Fibroblast of the conjunctiva (primary cell): ENCODE measurements around the gene LMX1B.
A peak's percentile ranks its signal among the peaks of the same experiment; 100 is the strongest.
"Not testable (repeated sequence)": the region's sequence is repeated elsewhere in the genome, so short reads cannot be mapped to it uniquely, and the experiment has no call there.

Experiments
- DNase-seq: peaks from one replicate; pipeline ENCODE4 v3.0.0-alpha.2; 2010; ENCODE audit warnings: low read depth

LMX1B gene

DNA sequence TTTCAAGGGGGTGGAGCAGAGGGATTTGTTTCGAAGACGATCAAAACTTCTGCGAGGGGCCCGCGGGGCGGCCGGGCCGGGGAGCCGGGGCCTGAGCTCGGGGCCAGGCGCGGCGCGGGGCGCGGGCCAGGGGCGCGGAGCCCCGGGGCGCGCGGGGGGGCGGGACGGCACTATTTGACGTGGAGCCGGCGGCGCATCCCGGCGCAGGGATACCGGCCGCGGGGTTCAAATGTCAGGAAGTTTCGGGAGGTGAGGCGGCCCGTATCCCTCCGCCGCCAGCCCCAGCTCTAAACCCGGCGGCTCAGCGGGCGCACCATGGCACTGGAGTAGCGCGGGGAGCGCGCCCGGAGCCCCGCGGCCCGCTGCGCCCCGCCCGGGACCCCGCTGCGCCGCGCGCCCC is at the start of gene LMX1B:
Gene LMX1B (plus strand): TSS at position 278 of the 400 bp plus-strand sequence. CDS start 522 bp downstream, outside the sequence.
- peak; percentile 22 for DNase-seq

DNA sequence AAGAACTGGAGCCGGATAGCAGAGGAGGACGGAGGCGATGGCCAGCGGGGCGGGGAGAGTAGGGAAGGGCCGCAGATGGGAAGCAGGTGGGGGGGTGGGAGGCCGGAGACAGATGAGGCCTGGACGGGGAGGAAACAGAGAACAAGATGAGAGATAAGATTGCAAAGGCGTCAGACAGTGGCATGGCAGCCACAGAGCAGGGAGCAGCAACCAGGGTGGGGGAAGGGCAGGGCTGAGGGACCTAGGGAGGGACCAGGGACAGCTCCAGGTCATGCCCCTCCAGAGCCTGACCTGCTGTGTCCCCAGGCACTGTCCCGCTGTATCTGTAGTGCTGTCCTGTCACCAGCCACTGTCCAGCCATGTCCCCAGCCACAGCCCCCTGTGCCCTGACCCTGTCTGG is 49.6 kb upstream of the LMX1B start:
- DNase-seq, result no peak

DNA sequence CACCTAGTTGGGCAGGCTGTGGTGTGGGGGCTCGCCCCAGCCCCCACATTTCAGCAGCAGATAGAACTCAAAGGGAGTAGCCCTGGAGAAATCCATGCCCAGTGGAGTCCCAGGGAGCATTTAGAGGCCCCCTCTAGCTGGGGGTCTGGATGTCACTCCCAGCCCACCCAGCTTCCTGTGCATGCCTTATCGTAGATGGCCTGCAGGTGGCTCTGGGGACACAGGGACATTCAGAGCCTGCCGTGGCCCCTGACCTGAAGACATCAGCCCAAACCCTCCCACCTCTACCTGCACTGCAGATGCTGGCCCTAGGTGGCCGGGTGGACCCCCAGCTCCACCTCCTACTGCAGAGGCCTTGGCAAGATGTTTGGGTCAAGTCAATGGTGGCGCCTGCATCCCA is 49.0 kb upstream of the LMX1B start:
- no peak for DNase-seq

DNA sequence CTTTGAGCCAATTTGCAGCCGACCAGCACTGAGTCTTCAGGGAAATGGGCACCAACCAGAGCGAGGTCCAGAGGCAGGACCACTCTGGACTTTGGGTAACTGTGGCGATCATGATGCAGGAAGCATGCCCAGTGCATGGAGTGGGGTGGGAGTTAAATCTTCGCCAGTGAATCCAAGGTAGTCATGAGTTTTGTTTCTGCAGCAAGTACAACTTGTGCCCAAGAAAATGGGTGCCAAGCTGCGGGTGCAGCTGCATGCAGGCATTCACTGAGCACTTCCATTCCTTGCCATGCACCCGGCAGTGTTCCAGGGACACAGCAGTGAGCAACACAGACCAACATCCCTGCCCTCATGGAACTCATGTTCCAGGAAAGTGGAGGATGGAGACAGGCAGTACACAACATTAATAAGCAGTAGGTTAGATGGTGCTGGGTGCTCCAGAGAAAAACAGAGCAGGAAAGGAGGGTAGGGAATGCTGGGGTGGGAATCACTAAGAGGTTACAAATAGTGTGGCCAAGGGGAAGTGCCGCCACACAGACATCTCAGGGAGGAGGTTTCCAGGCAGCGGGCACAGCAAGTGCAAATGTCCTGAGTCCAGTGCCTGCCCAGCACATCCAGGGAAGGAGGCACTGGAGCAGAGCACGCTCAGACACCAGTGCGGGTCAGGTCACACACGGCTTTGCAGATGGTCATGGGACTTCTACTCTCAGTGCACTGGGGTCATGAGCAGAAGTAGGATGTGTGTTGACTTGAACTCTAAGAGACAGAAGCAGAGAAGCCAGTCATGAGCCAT is 48.2 kb upstream of the LMX1B start:
- DNase-seq, result no peak

DNA sequence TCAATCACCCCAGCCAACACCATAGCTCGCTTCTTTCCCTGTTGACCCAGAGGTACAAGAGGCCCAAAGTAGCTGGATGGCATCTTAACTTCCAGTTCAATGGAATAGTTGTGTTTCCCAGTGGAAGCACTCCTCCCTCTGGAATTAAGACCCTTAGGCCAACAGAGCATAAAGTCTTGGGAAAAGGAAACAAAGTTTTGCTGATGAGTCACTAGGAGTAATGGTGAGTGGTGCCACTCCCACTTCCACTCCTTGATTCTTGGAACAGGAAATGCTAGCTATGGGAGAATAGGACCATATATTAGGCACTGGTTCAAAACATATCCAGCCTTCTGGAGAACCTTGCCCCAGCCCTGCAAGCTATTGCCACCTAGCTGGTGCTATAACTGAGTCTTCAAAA is 44.7 kb upstream of the LMX1B start:
- no peak for DNase-seq

DNA sequence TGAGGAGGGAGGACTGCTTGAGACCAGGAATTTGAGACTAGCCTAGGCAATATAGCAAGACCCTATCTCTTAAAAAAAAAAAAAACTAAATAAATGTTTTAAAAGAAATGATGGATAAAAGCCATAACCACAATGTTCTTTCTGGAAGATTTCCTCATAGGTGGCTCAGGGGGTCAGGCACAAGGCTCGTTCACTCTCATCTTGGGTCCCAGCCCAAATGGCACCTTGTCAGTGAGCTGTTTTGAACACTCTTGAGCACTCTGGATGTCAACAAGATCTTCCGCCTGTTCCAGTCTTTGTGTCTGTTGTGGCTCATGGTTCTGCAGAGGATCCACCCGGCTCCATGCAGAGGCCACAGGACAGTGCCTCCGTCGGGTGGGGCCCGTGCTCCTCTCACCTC is 35.7 kb upstream of the LMX1B start:
- DNase-seq, result no peak

DNA sequence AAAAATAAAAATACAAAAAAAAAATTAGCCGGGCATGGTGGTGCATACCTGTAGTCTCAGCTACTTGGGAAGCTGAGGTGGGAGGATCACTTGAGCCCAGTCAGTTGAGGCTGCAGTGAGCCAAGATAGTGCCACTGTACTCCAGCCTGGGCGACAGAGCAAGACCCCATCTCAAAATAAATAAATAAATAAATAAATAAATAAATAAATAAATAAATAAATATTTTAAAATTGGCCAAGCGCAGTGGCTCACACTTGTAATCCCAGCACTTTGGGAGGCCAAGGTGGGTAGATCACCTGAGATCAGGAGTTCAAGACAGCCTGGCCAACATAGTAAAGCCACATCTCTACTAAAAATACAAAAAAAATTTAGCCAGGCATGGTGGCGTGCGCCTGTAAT is 33.4 kb upstream of the LMX1B start:
- not testable (repeated sequence) for DNase-seq

DNA sequence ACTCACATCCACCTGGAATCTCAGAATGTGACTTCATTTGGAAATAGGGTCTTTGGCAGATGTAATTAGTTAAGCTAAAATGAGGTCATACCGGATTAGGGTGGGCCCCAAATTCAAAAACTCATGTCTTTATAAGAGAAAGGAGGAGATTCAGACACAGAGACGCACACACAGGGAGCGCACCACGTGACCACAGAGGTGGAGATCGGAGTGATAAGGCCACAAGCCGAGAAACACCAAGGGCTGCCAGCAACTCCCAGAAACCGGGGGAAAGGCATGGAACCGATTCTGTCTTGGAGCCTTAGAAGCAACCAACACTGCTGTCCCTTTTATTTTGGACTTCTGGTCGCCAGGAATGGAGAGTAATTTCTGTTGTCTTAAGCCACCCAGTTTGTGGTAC is 31.8 kb upstream of the LMX1B start:
- DNase-seq, result no peak

DNA sequence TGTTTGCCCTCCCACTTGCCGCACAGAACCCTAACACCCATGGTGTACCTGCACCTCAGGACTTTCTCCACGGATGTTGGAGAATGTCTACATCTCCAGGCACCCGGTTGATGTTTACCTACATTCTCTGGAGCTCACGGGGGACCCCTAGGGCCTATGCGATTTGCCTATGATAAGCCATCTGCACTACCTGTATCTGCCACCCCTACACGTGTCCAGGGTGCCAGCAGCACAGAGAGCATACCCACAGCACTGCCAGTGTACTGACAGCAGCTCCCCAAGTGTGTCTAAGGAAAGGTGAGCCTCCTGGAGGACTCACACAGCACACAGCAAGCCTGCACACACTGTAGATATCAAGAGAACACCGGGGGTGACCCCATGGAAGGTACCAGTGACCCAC is 31.3 kb upstream of the LMX1B start:
- DNase-seq, result no peak

DNA sequence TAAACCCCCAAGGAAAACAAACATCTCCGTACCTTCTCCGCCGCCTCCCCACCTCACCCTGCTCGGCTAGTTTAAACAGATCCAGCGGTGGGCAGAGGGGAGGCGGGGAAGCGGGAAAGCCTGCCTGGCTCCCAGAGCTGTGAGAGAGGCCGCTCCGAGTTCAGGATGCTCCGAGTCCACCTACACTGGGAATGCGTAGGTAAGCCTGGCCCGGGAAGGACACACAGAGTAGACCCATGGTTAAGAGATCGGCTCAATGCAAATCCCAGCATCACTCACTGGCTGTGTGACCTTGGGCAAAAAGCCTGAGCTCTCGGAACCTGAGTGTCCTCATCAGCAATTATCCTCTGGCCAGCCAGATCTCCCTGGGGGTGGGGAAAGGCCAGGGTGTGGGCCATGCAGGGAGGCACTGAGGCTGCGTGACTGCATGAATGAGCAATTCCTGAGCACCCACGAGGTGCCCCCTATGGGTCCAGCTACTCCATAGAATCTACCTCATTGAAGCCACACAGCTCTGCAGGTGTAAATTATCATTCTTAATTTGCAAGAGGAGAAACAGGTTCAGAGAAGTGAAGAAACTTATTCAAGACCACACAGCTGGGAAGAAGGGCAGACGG is 30.5 kb upstream of the LMX1B start:
- DNase-seq, result no peak

DNA sequence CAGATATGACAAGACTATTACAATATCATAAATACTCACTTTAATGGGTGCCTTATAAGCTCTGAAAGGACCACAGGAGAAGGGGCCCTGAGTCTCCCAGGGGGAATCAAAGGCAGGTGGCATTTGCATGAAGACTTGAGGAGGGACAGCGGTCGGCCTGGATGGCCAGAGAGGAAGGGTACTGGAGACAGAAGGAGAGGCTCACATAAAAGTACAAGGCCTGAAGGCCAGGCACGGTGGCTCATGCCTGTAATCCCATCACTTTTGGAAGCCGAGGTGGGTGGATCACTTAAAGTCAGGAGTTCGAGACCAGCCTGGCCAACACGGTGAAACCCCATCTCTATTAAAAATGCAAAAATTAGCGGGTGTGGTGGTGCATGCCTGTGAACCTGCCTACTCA is 29.1 kb upstream of the LMX1B start:
- no peak for DNase-seq

DNA sequence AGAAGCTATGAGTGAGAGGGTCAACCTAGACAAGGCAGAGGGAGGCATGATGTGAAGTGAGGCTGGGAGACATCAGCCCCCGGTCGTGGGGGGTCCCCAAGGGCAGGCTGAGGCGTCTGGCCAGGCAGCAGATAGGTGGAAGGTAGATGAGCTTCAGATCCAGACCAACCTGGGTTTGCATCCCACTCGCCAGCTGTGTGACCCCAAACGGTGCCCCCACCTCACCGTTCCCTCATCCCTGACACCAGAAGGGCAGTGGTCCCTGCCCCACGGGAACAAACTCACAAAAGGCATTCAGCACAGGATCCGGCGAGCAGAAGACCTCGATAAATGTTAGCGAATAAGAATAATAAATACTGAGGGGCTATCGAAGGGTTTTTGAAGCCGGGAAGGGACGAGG is 27.5 kb upstream of the LMX1B start:
- DNase-seq, result no peak

DNA sequence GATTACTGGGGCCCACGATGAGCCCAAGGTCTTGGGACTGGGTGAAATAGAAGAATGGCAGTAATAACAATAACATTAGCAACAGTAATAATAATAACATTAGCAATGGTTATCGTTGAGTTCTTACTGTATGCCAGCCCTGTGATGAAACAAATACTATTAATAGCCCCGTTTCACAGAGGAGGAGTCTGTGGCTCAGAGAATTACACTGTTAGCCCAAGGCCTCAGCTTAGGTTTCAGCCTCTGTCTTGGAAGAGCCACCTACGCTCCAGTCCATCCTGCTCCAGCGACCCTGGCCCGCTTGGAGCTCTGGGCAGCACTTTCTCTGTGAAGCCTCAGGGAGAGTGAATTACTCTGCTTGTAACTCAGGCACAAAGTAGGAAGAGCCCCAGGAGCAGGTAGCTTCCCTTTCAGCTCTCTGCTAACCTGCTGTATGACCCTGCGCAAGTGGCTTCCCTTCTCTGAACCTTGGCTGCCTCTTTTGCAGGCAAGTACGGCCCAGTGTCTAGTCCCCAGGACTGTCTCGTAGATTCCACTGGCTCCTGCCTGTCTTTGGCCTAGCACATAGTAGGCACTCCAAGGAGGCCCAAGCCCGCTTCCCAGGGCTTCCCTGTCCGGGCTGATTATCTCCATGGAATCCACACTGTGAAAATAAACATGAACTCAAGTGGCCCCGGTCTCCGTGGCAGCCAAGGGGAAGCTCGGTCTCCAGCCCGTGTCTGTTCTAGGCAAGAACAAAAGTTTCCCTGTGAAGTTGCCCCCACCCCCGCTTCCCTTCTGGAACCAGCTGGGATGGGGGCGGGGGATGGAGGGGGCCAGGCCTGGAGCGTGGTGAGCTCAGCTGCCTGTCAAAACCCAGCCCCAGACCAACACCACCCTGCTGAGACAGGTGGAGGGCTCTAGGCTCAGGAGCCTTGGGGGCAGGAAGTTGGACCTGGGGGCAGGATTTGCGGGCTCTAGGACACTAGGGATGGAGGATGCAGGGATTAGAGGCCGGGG is 26.2 kb upstream of the LMX1B start:
- no peak for DNase-seq

DNA sequence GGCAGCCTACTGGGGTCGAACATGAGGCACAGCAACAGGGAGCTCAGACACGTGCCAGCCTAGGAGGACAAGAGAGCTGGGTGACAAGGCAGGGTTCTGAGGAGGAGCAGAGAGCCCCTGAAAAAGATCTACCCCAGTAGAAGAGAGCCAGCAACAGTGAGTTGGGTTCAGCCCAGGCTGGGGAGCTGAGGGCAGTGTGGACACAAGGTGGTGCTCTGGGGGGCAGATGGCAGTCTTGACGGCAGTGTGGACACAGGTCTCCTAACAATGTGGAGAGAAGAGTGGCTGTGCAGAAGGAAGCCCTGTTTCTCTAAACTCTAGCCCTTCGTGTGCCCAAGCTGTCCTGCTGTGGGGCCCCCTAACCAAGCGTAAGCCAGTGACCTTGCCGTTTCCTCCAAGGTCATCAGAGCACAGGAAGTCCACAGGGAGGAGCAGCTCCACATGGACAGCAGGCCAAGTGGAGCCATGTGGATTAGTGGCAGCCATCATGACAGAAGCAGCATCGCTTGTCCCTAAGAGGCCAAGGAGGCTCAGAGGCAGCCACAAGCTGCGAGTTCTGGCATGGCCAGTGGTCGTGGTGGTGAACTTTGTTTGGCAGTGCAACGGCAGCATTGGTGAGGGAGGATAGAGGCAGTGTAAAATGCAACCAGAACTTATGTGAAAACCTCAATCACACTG is 25.1 kb upstream of the LMX1B start:
- no peak for DNase-seq

DNA sequence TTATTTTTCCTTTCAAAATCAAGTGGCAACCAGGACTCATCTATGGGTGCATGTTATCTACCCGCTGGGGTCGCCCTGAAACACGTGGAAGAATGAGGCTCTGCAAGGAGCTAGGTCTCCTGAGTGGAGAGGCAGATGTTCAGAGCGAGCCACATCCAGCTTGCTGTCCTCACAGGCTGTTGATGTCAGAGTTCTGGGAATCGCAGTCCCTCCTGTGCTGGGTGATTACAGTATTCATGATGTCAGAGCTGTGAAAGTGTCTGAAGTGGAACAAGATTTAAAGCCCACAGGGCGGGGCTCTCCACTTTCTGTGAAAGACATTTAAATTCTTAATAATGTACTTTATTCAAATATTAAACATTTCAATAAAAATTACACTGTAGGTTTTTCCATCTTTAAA is 24.4 kb upstream of the LMX1B start:
- DNase-seq, result no peak

DNA sequence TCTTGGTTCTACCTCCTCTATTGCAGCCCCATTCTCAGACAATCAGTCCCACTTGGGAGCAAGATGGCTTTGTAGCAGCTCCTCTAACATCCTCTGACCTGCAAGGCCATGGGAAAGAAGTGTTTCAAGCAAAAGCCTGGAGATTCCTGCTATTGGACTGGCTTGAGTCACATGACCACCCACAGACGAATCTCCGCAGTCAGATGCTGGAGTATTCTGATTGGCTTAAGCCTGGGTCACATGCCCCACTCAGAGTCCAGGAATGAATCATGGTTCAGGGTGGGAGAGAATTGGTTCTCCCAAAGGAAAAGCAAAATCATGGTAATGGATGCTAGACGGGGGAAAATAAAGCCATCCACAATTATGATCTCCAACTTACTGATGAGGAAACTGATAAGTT is 22.6 kb upstream of the LMX1B start:
- no peak for DNase-seq

DNA sequence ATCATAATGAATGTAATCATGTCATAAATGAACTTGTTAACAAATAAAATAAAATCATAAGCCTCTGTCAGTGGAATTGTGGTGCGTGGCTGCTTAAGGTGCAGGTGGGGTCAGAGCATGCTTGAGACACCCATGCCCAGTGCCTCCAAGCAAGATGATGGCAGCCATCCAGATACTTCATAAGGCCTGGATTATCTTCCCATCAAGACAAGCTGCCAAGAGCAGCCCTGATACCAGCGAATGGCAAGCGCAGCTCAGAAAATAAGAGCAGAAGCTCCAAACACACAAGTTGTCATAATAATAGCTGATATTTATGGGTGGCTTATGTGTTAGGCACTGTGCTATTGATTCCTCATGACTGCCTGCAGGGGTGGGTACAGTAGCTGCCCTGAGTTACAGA is 21.8 kb upstream of the LMX1B start:
- DNase-seq, result no peak

DNA sequence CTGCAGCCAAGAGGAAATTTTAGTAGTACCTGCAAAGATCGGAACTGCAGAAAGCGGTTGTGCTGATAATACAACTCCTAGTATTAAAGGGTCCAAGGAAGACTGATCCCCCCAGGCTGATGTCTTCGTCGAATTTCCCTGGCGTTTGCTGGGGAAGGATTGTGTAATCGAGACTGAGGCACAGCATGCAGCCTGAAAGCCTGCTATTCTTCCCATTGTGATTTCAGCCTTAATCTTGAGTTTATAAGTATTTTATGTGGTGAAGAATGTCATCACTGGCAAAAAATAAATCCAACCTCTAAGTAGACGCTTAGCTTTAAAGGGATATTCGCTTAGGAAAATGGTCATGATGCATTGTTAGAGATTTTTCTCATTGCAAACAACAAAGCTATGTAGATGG is 21.3 kb upstream of the LMX1B start:
- DNase-seq, result no peak

DNA sequence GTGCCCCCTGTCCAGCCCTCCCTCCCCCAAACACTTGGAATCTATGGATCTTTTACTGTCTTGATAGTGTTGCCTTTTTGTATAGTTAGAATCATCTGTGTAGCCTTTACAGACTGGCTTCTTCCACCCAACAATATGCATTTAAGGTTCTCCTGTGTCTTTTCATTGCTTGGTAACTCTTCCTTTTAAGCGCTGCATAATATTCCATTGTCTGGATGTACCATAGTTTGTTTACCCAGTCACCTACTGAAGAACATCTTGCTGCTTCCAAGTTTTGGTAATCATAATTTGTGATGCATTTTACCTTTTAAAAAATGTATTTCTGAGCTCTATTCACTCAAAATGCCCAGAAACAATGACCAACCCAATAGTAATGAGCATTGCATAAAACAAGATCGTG is 17.7 kb upstream of the LMX1B start:
- no peak for DNase-seq

DNA sequence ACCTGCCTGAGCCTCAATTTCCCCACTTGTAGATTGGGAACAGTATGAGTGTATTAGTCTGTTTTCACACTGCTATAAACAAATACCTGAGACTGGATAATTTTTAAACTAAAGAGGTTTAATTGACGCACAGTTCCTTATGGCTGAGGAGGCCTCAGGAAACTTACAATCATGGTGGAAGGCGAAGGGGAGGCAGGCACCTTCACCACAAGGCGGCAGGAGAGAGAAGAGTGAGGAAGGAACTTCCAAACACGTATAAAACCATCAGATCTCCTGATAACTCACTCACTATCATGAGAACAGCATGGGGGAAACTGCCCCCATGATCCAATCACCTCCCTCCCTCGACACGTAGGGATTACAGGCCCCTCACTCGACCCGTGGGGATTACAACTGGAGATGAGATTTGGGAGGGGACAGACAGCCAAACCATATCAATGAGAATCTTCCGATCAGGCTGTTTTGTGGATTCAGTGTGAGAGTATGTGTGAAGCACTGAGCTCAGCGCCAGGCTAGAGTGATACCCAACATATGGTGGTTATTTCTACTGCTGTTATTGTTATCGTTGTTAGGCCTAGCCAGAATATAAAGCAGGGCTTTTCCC is 14.6 kb upstream of the LMX1B start:
- DNase-seq, result no peak
